B cell (primary cell): ENCODE data around the gene DQX1. TPM values are rescaled to one million over a fixed set of nuclear protein-coding genes. Genes with fewer than 3 reads are reported as not detected.

ENCODE experiments used
- ATAC-seq: fragments of 200-7000 bp; cut with Tn5 transposase; one replicate; pipeline ENCODE4 v1.10.0; 2021; ENCODE audit warnings: low read depth, mild to moderate bottlenecking, moderate number of reproducible peaks, moderate library complexity
- CTCF ChIA-PET: fragments of 350-600 bp; sonication (Branson Sonifier 250); formaldehyde crosslinking; loops from one replicate; lab custom pipeline; 2021; ENCODE audit warnings: antibody characterized with exemption, inconsistent platforms; lab: Charles Lee
- POLR2A ChIA-PET: fragments of 350-600 bp; sonication (Branson Sonifier 250); formaldehyde crosslinking; loops from one replicate; lab custom pipeline; 2021; ENCODE audit warnings: antibody characterized with exemption; lab: Charles Lee
- DNase-seq: peaks from one replicate; pipeline ENCODE4 v3.0.0; 2013
- H2AFZ ChIP-seq: 2 replicates; pipeline ENCODE4 v1.6.1; 2012; ENCODE audit warnings: mild to moderate bottlenecking, low read depth, low read length; ENCODE audit not compliant: insufficient read depth, poor library complexity, severe bottlenecking
- H3K27ac ChIP-seq, 2 donors: 1 replicate in 1 of 2; 2 replicates in 1 of 2; pipeline ENCODE4 v1.5.1; 2012 to 2013; ENCODE audit warnings: low read length in 2 of 2, mild to moderate bottlenecking in 2 of 2, moderate library complexity in 1 of 2
- H3K27me3 ChIP-seq, 4 experiments: fragments of 200-600 bp in 1 of 4; sonication (generic) in 1 of 4; replicated peaks in 1 of 4; 1 replicate in 2 of 4; 2 replicates in 2 of 4; pipeline versions ENCODE4 v1.6.1 to v1.7.0; 2013 to 2016; ENCODE audit warnings: low read length in 3 of 4, mild to moderate bottlenecking in 2 of 4, mixed read lengths in 1 of 4, moderate library complexity in 1 of 4; ENCODE audit not compliant: insufficient read depth in 4 of 4, control insufficient read depth in 3 of 4; ENCODE audit errors: control extremely low read depth in 1 of 4
- H3K36me3 ChIP-seq, 2 experiments: replicated peaks in 1 of 2; 1 replicate in 1 of 2; 2 replicates in 1 of 2; pipeline versions ENCODE4 v1.6.1 to v1.7.1; 2013; ENCODE audit warnings: low read length in 1 of 2; ENCODE audit not compliant: insufficient read depth in 2 of 2, control insufficient read depth in 1 of 2; ENCODE audit errors: control extremely low read depth in 1 of 2, extremely low read depth in 1 of 2
- H3K4me1 ChIP-seq, 2 donors: fragments of 200-600 bp in 1 of 2; sonication (generic) in 1 of 2; 1 replicate in 1 of 2; 2 replicates in 1 of 2; pipeline versions ENCODE4 v1.5.1 to v1.6.1; 2013 to 2017; ENCODE audit warnings: low read length in 2 of 2; ENCODE audit not compliant: control insufficient read depth in 2 of 2, insufficient read depth in 2 of 2
- H3K4me2 ChIP-seq: replicated peaks from 2 replicates; pipeline ENCODE3; 2012; ENCODE audit warnings: mild to moderate bottlenecking, low read depth, low read length; ENCODE audit not compliant: poor library complexity, severe bottlenecking
- H3K4me3 ChIP-seq, 5 experiments: fragments of 200-600 bp in 1 of 5; sonication (generic) in 1 of 5; 1 replicate in 3 of 5; 2 replicates in 2 of 5; pipeline versions ENCODE4 v1.5.1 to v1.7.0; 2011 to 2016; ENCODE audit warnings: low read length in 4 of 5, mild to moderate bottlenecking in 4 of 5, low read depth in 2 of 5, control low read depth in 1 of 5, moderate library complexity in 1 of 5; ENCODE audit not compliant: insufficient read depth in 1 of 5; ENCODE audit errors: control extremely low read depth in 1 of 5, extremely low read depth in 1 of 5
- H3K79me2 ChIP-seq: fragments of 200-600 bp; sonication (generic); one replicate; pipeline ENCODE4 v1.6.0; 2016; ENCODE audit warnings: low read length; ENCODE audit not compliant: control insufficient read depth, insufficient read depth
- H3K9ac ChIP-seq: fragments of 200-600 bp; sonication (generic); 2 replicates; pipeline ENCODE4 v1.6.1; 2017; ENCODE audit warnings: mild to moderate bottlenecking, low read length, moderate library complexity
- H3K9me3 ChIP-seq, 3 donors: one replicate each; pipeline versions ENCODE4 v1.6.1 to v1.7.1; 2013; ENCODE audit warnings: low read length in 2 of 3; ENCODE audit not compliant: control insufficient read depth in 2 of 3, insufficient read depth in 1 of 3; ENCODE audit errors: control extremely low read depth in 1 of 3
- H4K20me1 ChIP-seq: 2 replicates; pipeline ENCODE4 v1.6.0; 2012; ENCODE audit warnings: mild to moderate bottlenecking, low read length; ENCODE audit not compliant: insufficient read depth, control insufficient read depth, poor library complexity, severe bottlenecking
- H3K27ac Mint-ChIP-seq: one replicate; pipeline ENCODE4 v1.8.0; 2021; ENCODE audit warnings: mixed read lengths
- H3K27me3 Mint-ChIP-seq: one replicate; pipeline ENCODE4 v1.8.0; 2021; ENCODE audit warnings: mixed read lengths
- H3K4me1 Mint-ChIP-seq: one replicate; pipeline ENCODE4 v1.8.0; 2021; ENCODE audit warnings: mixed read lengths
- H3K4me3 Mint-ChIP-seq: one replicate; pipeline ENCODE4 v1.8.0; 2021; ENCODE audit warnings: mixed read lengths
- H3K9me3 Mint-ChIP-seq: one replicate; pipeline ENCODE4 v1.8.0; 2022; ENCODE audit warnings: mixed read lengths; ENCODE audit not compliant: insufficient read depth
- CTCF ChIP-seq: fragments of 200-600 bp; IDR thresholded peaks from one replicate; pipeline ENCODE4 v1.8.0; 2022; ENCODE audit warnings: antibody characterized with exemption, mild to moderate bottlenecking
- EZH2 ChIP-seq: IDR thresholded peaks from 2 replicates; pipeline ENCODE4 v1.6.1; 2012; ENCODE audit warnings: borderline replicate concordance, low read depth, mild to moderate bottlenecking, moderate library complexity, low read length; ENCODE audit not compliant: insufficient read depth, poor library complexity, severe bottlenecking
- WGBS: methylation state at CpG from one replicate; pipeline ENCODE4 v1.1.5; 2013; ENCODE audit warnings: missing lambda C conversion rate; ENCODE audit not compliant: insufficient coverage; 5-methylcytosine and 5-hydroxymethylcytosine counted together
- intact Hi-C: fragments of 100-400 bp; cut with micrococcal nuclease; formaldehyde crosslinking; loops from one replicate; pipeline ENCODE4 v1.10.0; 2022
- polyA plus RNA-seq: library from polyadenylated mRNA; depleted of rRNA; stranded (reverse); fragments of >200 nt; gene quantifications from 2 replicates; pipeline ENCODE4 v1.2.3, GENCODE V29; 2012
- total RNA-seq, 2 donors: library from RNA; stranded (reverse); fragments of 120-200 nt in 1 of 2; gene quantifications; 1 replicate in 1 of 2; 2 replicates in 1 of 2; pipeline versions ENCODE4 v1.2.3 to v1.2.4, GENCODE V29; 2013 to 2022

Gene DQX1
- total and polyA plus RNA-seq, 2 donors (not counting 1 experiment from before 2014, with no cell fraction given), result 0.46 to 0.57 TPM

DNA sequence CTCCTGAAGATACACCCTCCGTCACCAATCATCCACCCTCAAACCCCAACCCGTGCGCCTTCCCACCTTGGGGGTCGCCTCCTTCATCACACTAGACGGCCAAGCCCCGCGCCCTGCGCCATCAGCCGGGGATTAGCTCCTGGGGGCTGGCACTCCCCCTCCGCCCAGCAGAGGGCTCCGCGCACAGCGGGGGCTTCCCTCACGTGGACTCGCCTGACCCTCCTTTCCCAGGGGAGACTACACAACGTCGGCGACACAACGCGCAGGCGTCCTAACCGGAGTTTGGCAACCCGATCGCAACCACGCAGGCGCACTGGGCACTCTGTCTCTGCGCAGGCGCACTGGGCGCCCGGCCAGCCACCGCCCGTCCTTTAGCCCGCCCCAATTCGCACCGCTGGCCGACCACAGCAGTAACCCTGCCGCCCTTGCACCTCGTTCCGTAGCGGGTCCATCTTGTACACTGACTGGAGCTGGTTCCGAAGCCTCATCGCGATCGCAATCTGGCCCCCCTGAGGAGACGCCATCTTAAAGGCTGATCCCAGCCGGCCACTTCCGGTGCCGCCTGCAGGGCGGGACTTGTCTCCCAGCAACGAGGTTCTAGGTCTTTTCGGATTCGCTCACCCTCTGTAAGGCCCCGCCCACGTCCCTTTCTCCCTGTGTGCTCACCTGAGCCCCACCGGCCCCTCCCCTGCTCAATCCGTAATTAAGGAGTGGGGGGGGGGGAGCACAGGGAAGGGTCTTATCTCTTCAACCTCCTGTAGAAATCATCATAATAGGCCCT, 18.7 kb downstream of the DQX1 start, which contains the start of gene PCGF1:
TSS of gene PCGF1 (minus strand) at position 551 of the 781 bp plus-strand sequence. CDS start at position 524, 27 bp downstream.
- 1% methylated on average over 49 of the region's 56 CpGs for WGBS
- no peaks in the 10 kb centered on the region for H4K20me1 ChIP-seq
- peaks cover 31 to 38% of the 10 kb centered on the region in 2 donors for H3K4me1 ChIP-seq
- DNase-seq (peak; percentile 100), ATAC-seq (peak; percentile 85)
- H3K4me1 Mint-ChIP-seq, result peaks cover 56% of the 10 kb centered on the region
- H3K36me3 ChIP-seq, result peaks cover 0 to 10% of the 10 kb centered on the region in 2 experiments
- peaks cover 8% of the 10 kb centered on the region for H3K79me2 ChIP-seq
- H3K9me3 ChIP-seq, result peaks cover 0 to 13% (median 0%) of the 10 kb centered on the region in 3 donors
- H2AFZ ChIP-seq, result peak within 1 kb of the TSS; percentile 90
- POLR2A ChIA-PET, result interaction anchor here (0.5 to 2.8 kb wide), 11 partner anchors 9 to 196 kb away, joined by 3 to 13 read pairs (median 5); partner anchors contain the start of genes AUP1, HTRA2 and WBP1
- peak within 1 kb of the TSS; percentile 91 to 96 for H3K27ac ChIP-seq
- H3K4me2 ChIP-seq, result peak within 1 kb of the TSS; percentile 88
- H3K27me3 Mint-ChIP-seq, result peaks cover 41% of the 10 kb centered on the region
- H3K9me3 Mint-ChIP-seq, result no peaks in the 10 kb centered on the region
- peak within 1 kb of the TSS; percentile 96 for H3K4me3 Mint-ChIP-seq
- TF ChIP-seq EZH2 (no peak), CTCF (peak; percentile 64)
- peak within 1 kb of the TSS; percentile 78 to 97 (median 83) for H3K4me3 ChIP-seq
- H3K27ac Mint-ChIP-seq, result peak within 1 kb of the TSS; percentile 99
- peak within 1 kb of the TSS; percentile 84 for H3K9ac ChIP-seq
- intact Hi-C loops, result loop anchor here (1.0 to 5.0 kb wide), 7 partner anchors 9 to 145 kb away; partner anchors contain the start of genes AUP1, DOK1, HTRA2 and SEMA4F
- H3K27me3 ChIP-seq, result peaks cover 0 to 56% (median 14%) of the 10 kb centered on the region in 4 experiments
- CTCF ChIA-PET, result interaction anchor here (0.6 to 8.1 kb wide), 15 partner anchors 9 to 86 kb away, joined by 3 to 111 read pairs (median 4); partner anchors contain the start of genes AUP1, CCDC142, DQX1 and HTRA2
